SH-SY5Y (cell line): ENCODE results near the gene APOL1.

Source experiments
- GATA2 ChIP-seq: IDR thresholded peaks from 2 replicates; pipeline ENCODE4 v1.6.1; 2011; ENCODE audit warnings: mild to moderate bottlenecking, low read depth, low read length
- GATA3 ChIP-seq: IDR thresholded peaks from 2 replicates; pipeline ENCODE4 v1.6.1; 2011; ENCODE audit warnings: low read depth, mild to moderate bottlenecking, low read length, moderate library complexity

Gene APOL1, protein sequence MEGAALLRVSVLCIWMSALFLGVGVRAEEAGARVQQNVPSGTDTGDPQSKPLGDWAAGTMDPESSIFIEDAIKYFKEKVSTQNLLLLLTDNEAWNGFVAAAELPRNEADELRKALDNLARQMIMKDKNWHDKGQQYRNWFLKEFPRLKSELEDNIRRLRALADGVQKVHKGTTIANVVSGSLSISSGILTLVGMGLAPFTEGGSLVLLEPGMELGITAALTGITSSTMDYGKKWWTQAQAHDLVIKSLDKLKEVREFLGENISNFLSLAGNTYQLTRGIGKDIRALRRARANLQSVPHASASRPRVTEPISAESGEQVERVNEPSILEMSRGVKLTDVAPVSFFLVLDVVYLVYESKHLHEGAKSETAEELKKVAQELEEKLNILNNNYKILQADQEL

GRCh38 chr22:36252754-36253522 is at the start of gene APOL1:
Gene APOL1, plus strand, starts transcription at chr22:36253133. Its CDS starts 1,823 bp downstream, at chr22:36254956.
- TF ChIP-seq GATA2 (no peak), GATA3 (no peak)

DNA sequence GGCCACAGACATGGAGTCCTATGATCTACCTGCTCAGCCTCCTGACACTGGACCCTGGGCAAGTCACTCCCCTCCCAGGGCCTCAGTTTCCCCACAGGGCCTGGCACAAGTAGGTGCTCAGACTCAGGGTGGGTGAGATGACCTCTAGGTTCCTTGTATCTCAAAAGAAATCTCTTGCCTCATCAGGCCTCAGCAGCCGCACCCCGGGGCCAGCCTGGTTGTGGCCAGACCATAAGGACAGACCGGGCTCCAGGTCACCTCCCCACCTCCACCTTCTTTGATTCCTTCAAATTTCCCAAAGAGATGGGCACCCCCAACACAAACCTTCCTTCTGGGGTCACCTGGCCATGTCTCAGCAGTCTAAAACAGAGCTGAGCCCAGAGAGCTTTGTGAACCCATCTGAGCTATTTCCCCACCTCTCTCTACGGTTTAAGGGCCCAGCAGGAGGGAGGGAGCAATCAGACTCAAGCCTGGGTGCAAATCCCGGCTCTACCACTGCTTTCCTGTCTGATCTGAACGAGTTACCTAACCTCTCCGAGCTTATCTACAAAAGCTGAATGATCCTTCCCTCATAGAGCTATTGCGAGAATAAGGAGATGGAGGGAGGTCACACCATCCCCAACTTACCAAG is 48.8 kb upstream of the APOL1 start:
- TF ChIP-seq GATA2 (no peak), GATA3 (no peak)

DNA sequence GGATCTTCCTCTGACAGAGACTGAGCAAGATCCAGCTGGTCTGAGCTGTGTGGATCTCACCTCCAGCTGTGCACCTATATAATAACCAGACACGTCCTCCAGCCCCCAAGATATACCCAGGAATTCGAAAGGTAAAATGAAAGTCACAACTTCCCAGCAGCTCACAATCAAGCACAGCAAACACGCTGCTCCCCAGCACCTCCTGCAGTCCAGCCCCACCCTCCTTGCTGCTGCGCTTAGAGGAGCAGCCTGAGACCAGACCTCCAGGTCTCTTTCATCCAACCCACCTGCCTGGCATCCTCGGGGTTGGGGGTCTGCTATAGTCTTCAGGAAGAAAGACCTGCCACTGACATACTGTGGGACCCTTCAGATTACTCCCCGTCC is 48.3 kb upstream of the APOL1 start:
- TF ChIP-seq GATA2, result no peak
- TF ChIP-seq GATA3, result no peak

GRCh38 chr22:36206255-36206654 is 46.7 kb upstream of the APOL1 start:
- TF ChIP-seq GATA2, result no peak
- no peak for TF ChIP-seq GATA3

DNA sequence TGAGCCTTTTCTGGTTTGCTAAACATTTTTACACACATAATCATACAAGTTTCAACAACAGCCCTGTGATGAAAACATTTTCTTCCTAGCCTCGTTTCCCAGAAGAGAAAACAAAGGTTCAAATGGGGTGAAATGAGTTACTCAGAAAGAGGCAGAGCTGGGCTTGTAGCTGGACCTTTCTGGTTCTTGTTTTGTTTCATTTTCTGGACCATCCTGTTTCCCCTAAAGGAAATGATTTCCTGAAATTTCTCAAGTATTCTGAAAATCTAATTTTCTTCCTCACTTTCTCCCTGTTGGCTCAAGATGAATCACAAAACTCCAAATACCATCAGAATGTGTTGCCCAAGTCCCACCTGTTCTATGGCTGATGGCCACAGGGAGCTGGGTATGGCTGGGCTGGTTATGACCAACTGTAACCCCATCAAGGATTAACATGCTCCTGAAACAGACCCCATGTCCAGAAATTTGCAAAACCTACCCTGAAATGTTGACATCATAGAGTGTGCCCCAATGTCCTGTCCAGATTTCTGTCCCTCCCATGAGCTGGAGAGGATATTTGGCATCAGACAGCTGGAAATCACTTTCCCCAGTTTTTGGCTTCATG is 44.7 kb upstream of the APOL1 start:
- TF ChIP-seq GATA3, result no peak
- no peak for TF ChIP-seq GATA2

GRCh38 chr22:36208914-36209313 is 44.0 kb upstream of the APOL1 start:
- no peak for TF ChIP-seq GATA3
- TF ChIP-seq GATA2, result no peak

GRCh38 chr22:36210224-36210623 is 42.7 kb upstream of the APOL1 start:
- TF ChIP-seq GATA2 (no peak), GATA3 (no peak)

DNA sequence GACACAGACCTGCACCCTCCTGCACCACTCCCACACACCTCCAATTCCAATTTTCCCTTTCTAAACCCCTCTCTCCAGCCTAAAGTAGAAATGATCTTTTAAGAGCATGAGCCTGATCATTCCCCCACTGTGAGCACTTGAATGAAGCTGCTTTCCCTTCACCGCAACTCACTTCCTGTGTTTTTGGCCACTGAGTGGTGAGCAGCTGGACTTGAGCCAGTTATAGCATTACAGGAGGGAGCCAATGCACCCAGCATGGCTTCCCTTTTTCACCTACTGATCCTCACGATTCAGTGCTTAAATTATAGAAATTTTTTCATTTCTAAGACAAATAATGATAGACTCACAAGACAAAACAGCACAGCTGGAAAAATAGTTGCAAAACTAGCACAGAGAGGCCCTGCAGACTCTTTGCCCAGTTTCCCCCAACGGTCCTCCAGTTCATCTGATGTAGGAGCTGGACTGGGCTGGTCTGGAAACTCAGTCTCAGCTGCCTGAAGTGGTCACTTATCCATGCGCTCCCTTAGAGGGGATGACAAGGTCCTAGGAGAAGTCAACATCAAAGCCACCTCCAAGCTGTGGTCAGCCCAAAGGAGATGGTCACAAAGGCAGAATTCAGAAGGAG is 41.6 kb upstream of the APOL1 start:
- TF ChIP-seq GATA2 (no peak), GATA3 (no peak)

DNA sequence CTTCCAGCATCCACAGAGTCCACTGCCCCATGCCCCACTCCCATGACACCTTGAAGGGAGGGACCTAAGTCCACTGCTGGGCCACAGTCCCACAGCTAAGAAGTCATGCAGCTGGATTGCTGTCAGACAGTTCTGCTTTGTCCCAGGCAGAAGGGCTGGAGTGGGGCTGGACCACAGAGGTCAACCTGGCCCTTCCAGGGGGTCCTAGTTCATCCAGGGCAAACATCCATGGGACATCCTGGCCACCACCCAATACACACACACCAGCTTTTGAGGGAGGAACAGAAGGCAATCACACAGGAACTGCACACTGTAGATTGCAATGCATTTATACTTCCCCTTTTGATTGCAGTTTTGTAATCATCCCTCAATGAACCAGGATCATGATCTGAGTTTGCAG is 40.0 kb upstream of the APOL1 start:
- TF ChIP-seq GATA3 (no peak), GATA2 (no peak)

GRCh38 chr22:36213586-36213985 is 39.3 kb upstream of the APOL1 start:
- TF ChIP-seq GATA2 (no peak), GATA3 (no peak)

- TF ChIP-seq GATA2 (no peak), GATA3 (no peak)
Observed at GRCh38 chr22:36215981-36216380, 37.0 kb upstream of the APOL1 start.

DNA sequence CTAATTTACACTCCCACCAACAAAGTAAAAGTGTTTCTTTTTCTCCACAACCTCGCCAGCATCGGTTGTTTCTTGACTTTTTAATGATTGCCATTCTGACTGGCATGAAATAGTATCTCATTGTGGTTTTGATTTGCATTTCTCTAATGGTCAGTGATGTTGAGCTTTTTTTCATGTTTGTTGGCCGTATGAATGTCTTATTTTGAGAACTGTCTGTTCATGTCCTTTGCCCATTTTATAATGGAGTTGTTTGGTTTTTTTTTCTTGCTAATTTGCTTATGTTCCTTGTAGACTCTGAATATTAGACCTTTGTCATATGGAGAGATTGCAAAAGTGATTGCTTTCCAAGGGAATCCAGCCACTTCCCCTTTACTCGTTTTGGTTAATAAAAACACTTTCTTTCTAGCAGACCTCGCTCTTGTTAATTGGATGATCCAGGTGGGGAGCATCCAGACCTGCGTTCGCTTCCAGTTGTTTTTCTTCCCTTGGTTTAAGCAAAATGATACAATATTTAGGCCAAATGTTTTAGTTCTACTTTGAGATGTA is 34.2 kb upstream of the APOL1 start:
- TF ChIP-seq GATA3, result no peak
- no peak for TF ChIP-seq GATA2

GRCh38 chr22:36220451-36220921 is 32.4 kb upstream of the APOL1 start:
- TF ChIP-seq GATA2, result no peak
- no peak for TF ChIP-seq GATA3
